ENCODE measurements around the gene NFE2L3. TPM values are rescaled to one million over a fixed set of nuclear protein-coding genes. Genes with fewer than 3 reads are reported as not detected.

The NFE2L3 gene
- total RNA-seq, 1 donor from 2014 or later, result 2.8 TPM

DNA sequence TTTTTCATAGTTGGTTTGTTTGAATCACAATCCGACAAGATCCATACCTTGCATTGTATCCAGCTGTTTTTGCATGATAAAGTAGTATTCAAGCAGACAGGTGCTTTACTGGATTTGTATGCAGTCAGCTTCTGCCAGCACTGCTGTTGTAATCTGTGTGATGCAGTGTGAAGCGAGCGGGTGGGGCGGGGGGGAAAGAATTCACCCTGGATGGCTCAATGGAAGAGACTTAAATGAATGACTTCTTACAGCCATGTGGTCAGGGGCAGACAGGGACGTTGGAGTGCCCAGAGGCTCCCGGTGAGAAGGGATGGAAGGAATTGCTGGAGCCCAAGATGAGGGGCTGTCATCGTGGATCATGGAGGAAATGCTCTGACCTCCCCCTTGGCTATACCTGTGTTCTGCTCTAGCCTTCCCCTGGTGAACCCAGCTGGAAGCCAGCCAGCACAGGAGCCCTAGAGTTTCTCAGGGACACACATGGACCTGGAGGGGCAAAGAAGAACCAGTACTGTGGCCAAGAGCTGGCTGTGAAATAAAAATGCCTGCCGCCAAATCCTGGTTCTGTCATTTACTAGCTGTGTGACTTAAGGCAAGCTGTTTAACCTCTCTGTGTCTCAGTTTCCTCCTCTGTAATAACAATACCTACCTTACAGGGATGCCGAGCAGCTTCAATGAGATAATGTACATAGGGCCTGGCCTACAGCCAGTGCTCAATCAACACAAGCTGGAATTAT, 14.1 kb downstream of the NFE2L3 start:
- no peak overlapping the region for H3K4me3 Mint-ChIP-seq (ENCODE audit: unreplicated experiment)
- no peaks in the 10 kb centered on the region for H3K27me3 Mint-ChIP-seq (ENCODE audit: unreplicated experiment)
- no peaks in the 10 kb centered on the region for H3K36me3 Mint-ChIP-seq (ENCODE audit: low read depth, unreplicated experiment)
- H3K9me3 Mint-ChIP-seq (ENCODE audit: unreplicated experiment), result no peaks in the 10 kb centered on the region
- H3K27ac Mint-ChIP-seq (ENCODE audit: unreplicated experiment), result no peak overlapping the region
- TF ChIP-seq CTCF (IDR thresholded peaks at IDR 0.05; ENCODE audit: unreplicated experiment), result no peak
- DNase-seq (ENCODE audit: low spot score), result no peak
- H3K4me1 Mint-ChIP-seq (ENCODE audit: unreplicated experiment), result no peaks in the 10 kb centered on the region

DNA sequence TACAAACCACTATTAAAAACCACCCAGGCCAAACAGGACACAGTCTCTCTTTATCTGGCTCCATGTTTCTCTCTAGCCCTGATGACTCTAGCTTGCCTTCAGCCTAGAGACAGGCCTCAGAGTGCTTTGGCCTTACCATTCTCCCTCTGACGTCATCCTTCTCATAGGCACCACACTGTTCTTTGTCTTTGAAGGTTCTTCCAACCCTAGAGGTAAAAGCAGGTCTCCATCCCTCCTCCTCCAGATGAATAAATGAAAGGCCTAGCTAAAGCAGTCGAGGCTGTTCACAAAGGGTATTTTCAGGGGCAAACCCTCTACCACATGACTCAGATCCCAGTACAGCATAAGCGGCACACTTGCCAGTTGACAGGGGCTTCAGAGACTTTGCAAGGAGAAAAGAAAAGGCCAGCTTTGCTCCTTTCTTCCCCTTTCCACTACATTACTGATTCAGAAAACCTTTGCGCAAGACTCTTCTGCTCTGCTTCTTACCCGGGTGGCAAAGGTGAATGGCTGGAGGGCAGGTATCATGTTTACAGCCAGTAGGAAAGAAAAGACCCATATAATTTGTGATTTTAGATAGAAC, 14.8 kb downstream of the NFE2L3 start:
- Mint-ChIP-seq H3K36me3 (ENCODE audit: low read depth, unreplicated experiment) (no peaks in the 10 kb centered on the region), H3K4me1 (ENCODE audit: unreplicated experiment) (no peaks in the 10 kb centered on the region), H3K9me3 (ENCODE audit: unreplicated experiment) (no peaks in the 10 kb centered on the region), H3K27me3 (ENCODE audit: unreplicated experiment) (no peaks in the 10 kb centered on the region), H3K4me3 (ENCODE audit: unreplicated experiment) (no peak overlapping the region), H3K27ac (ENCODE audit: unreplicated experiment) (peak overlapping the region; percentile 57)
- TF ChIP-seq CTCF (IDR thresholded peaks at IDR 0.05; ENCODE audit: unreplicated experiment), result no peak
- DNase-seq (ENCODE audit: low spot score), result no peak

DNA sequence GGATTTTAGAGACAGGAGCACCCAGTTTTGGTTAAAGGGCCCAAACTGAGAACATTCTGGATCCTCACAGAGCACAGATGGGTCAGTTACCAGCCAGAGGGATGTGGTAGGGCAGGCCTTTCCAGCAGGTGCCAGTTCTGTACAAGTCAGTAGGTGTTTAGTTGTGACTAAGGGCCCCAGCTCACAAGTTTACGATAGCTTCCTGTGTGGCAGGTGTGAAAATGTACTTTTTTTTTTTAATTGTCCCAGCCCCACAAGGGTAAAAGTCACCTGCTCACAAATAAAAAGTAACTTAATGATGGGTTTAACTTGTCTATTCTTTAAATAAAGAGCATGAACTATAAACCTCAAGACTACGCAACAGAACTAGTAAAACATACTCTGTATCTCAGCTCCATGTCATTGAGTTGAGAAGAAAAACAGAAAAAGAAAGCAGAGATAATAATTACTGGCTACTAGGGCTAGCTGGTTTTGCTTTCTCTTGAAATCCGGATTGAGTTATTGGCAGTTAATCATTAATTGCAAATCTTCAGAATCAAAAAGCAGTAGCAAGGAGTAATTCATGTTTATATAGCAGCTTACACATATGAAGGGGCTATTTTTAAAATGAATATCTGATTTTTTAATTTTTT, 15.4 kb downstream of the NFE2L3 start:
- no peak for DNase-seq (ENCODE audit: low spot score)
- H3K36me3 Mint-ChIP-seq (ENCODE audit: low read depth, unreplicated experiment), result no peaks in the 10 kb centered on the region
- H3K4me3 Mint-ChIP-seq (ENCODE audit: unreplicated experiment), result no peak overlapping the region
- H3K9me3 Mint-ChIP-seq (ENCODE audit: unreplicated experiment), result no peaks in the 10 kb centered on the region
- no peaks in the 10 kb centered on the region for H3K27me3 Mint-ChIP-seq (ENCODE audit: unreplicated experiment)
- H3K4me1 Mint-ChIP-seq (ENCODE audit: unreplicated experiment), result no peaks in the 10 kb centered on the region
- no peak for TF ChIP-seq CTCF (IDR thresholded peaks at IDR 0.05; ENCODE audit: unreplicated experiment)
- H3K27ac Mint-ChIP-seq (ENCODE audit: unreplicated experiment), result no peak overlapping the region

DNA sequence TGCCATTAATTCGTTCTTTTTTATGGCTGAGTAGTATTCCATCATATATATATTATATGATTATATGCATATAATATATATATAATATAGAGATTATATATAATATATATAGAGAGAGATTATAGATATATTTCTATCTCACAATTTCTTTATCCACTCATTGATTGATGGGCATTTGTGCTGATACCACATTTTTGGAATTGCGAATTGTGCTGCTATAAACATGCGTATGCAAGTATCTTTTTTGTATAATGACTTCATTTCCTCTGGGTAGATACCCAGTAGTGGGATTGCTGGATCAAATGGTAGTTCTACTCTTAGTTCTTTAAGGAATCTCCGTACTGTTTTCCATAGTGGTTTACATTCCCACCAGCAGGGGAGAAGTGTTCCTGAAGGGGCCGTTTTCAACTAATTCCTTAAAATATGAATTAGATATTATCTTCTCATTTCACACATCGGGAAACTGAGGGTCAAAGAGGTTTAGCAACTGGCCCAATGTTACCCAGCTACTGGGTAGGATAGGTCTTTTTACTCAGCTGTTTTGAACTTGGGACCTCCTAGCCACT, 16.5 kb downstream of the NFE2L3 start:
- Mint-ChIP-seq H3K4me1 (ENCODE audit: unreplicated experiment) (no peaks in the 10 kb centered on the region), H3K27me3 (ENCODE audit: unreplicated experiment) (no peaks in the 10 kb centered on the region), H3K9me3 (ENCODE audit: unreplicated experiment) (no peaks in the 10 kb centered on the region), H3K36me3 (ENCODE audit: low read depth, unreplicated experiment) (no peaks in the 10 kb centered on the region), H3K4me3 (ENCODE audit: unreplicated experiment) (no peak overlapping the region), H3K27ac (ENCODE audit: unreplicated experiment) (no peak overlapping the region)
- TF ChIP-seq CTCF (IDR thresholded peaks at IDR 0.05; ENCODE audit: unreplicated experiment), result peak; percentile 28
- no peak for DNase-seq (ENCODE audit: low spot score)
